H4 (cell line): ENCODE measurements around the gene LBP. TPM values are rescaled to one million over a fixed set of nuclear protein-coding genes. Genes with fewer than 3 reads are reported as not detected.
"Not testable (repeated sequence)": the region's sequence is repeated elsewhere in the genome, so short reads cannot be mapped to it uniquely, and the experiment has no call there.

Source experiments
- DNase-seq: peaks from one replicate; pipeline ENCODE4 v3.0.0-alpha.2; 2015; ENCODE audit warnings: low spot score
- total RNA-seq: library from RNA; depleted of rRNA; stranded (reverse); fragments of >200 nt; shearing (Covaris generic); gene quantifications from 2 replicates; pipeline ENCODE4 v1.2.3, GENCODE V29; 2014; rRNA removed

The LBP gene
- total RNA-seq, result 0.06 TPM in 1 of 2 replicates, not detected in the other

- no peak for DNase-seq
Measured at GRCh38 chr20:38346247-38346651, at the start of gene LBP. Gene LBP, plus strand, starts transcription at chr20:38346482. Its CDS starts 35 bp downstream, at chr20:38346517.

GRCh38 chr20:38297916-38298674, 48.2 kb upstream of the LBP start:
- no peak for DNase-seq

- no peak for DNase-seq
Measured at GRCh38 chr20:38298768-38299288, 47.5 kb upstream of the LBP start.

GRCh38 chr20:38299963-38300362, 46.3 kb upstream of the LBP start:
- no peak for DNase-seq

GRCh38 chr20:38300438-38300837, 45.8 kb upstream of the LBP start:
- no peak for DNase-seq

- DNase-seq, result no peak
Measured at GRCh38 chr20:38301309-38301708, 45.0 kb upstream of the LBP start.

- no peak for DNase-seq
Measured at GRCh38 chr20:38302786-38303185, 43.5 kb upstream of the LBP start.

GRCh38 chr20:38303908-38304379, 42.3 kb upstream of the LBP start, which contains the start of gene BPI:
Gene BPI, plus strand, starts transcription at chr20:38304156. Its CDS starts 68 bp downstream, at chr20:38304224.
- DNase-seq, result peak; percentile 86

GRCh38 chr20:38304845-38305447, 41.3 kb upstream of the LBP start:
- peak; percentile 46 for DNase-seq

- no peak for DNase-seq
Measured at GRCh38 chr20:38305541-38305940, 40.7 kb upstream of the LBP start.

GRCh38 chr20:38306379-38306778, 39.9 kb upstream of the LBP start:
- DNase-seq, result no peak

- peak; percentile 25 for DNase-seq
Measured at GRCh38 chr20:38307371-38308046, 38.8 kb upstream of the LBP start.

GRCh38 chr20:38308047-38308438, 38.2 kb upstream of the LBP start:
- no peak for DNase-seq

- no peak for DNase-seq
Measured at GRCh38 chr20:38308447-38308846, 37.8 kb upstream of the LBP start.

- no peak for DNase-seq
Measured at GRCh38 chr20:38311091-38311490, 35.2 kb upstream of the LBP start.

- DNase-seq, result no peak
Measured at GRCh38 chr20:38311491-38311890, 34.8 kb upstream of the LBP start.

GRCh38 chr20:38313676-38314075, 32.6 kb upstream of the LBP start:
- no peak for DNase-seq

GRCh38 chr20:38314350-38314749, 31.9 kb upstream of the LBP start:
- DNase-seq, result not testable (repeated sequence)

GRCh38 chr20:38315290-38315966, 30.9 kb upstream of the LBP start:
- no peak for DNase-seq

- no peak for DNase-seq
Measured at GRCh38 chr20:38316341-38316740, 29.9 kb upstream of the LBP start.

- no peak for DNase-seq
Measured at GRCh38 chr20:38317422-38317821, 28.9 kb upstream of the LBP start.

GRCh38 chr20:38320221-38320620, 26.1 kb upstream of the LBP start:
- no peak for DNase-seq
